Measurements from ENCODE around the gene SLC35F5.
"Not testable (repeated sequence)": the region's sequence is repeated elsewhere in the genome, so short reads cannot be mapped to it uniquely, and the experiment has no call there.

SLC35F5 gene

DNA sequence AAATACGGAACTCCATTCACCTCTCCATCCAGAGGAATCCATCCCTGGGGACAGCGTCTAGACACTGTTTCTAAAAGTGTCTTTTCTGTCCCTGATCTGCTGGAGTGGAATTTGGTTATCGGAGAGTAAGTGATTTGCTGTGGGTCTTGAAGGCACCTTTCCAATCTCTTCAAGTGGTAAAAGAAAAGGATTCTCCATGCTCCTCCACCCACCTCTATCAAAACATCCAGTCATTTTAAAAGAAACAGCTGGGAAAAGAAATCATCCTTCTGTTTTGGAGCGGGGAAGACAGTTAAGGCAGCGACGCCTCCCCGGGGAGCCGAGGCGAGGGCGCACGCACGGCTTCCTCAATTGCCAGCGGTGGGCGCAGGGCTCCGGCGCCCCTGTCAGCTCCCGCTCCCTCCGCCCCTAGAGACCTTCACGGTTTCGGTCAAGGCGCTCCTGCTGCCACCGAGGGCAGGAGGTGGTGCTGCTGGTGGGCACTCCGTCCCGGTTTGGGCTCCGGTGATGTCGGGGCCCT is 547 bp downstream of the SLC35F5 start:
- peak; percentile 3 to 21 for DNase-seq (ENCODE audit: low read depth in 1 of 2, low spot score in 1 of 2)

DNA sequence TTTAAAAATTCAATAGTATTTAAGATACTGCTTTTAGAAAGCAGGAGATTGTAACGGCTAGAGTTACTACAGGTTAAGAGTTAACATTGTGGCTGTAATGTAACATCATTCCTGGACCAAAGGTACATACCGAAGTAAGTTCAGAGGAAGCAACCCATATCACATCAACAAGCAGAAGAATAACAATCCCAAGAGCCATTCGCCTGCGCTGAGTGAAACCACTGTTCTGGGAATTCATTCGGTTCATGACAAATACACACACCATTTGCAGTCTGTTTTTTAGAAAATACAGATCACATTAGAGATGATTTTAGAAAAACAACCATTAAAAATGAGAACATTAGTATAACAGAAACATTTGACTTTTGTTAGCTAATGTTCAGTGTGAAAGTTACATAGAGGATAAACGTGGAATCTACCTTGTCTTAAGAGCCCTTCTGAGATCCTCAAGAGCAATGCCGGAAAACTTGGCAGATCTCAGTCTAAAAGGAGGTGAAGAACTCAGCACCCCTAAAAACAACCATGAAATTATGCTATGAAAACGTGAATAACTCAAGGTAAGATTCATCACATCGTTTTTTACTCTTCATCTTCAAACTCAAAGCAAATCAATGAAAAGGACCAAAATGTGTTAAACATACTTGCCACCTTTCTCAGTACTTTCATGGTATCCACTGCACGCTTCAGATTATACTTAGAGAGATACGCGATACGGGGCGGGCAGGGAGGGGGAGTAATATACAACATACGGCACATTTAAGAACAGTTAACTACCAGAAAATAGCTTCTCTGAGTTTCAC is 1.2 kb downstream of the SLC35F5 start:
- no peak for DNase-seq (ENCODE audit: low read depth in 1 of 2, low spot score in 1 of 2)

DNA sequence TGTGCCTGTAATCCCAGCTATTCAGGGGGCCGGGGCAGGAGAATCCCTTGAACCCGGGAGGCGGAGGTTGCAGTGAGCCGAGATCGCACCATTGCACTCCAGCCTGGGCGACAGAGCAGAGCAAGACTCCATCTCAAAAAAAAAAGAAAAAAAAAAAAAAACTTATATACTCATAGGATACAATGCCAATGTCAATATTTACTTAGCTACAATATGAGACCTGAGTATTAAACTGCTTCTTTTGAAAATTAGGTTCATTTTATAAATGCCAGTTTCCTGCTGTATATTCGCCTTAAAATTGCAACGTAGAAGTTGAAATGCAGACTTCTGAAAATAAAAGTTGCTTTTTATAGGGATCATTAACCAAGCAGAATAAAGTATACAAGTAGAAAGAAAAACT is 2.3 kb downstream of the SLC35F5 start:
- DNase-seq (ENCODE audit: low read depth in 1 of 2, low spot score in 1 of 2) = no peak

DNA sequence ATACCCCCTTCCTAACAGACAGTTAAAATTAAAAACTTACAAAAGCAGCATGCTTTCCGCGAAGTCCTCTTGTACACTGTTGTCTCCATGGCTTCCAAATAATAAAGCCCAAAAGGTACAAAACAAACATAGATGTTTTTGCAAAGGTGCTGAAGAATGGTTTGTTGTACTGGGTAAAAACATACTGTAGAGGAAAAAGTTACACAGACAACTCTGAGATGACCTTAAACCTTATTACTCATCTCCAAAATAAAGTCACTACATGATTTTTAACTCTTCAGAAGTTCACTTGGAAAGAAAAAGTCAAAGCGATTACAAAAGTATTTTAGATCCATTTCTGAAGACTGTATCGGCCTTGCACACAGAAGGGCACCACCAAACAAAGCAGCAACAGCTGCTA is 6.1 kb downstream of the SLC35F5 start:
- DNase-seq (ENCODE audit: low read depth in 1 of 2, low spot score in 1 of 2) = no peak

DNA sequence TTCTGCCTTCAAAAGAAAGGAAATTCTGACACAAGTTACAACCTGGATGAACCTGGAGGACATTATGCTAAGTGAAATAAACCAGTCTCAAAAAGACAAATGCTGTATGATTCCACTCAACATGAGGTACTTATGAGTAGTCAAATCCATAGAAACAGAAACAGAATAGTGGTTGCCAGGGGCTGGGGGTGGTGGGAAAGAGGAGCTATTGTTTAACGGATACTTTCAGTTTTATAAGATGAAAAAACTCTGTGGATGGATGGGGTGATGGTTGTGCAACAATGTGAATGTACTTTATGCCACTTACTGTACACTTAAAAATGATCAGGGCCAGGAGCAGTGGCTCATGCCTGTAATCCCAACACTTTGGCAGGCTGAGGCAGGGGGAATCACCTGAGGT is 15.4 kb downstream of the SLC35F5 start:
- no peak for DNase-seq (ENCODE audit: low read depth in 1 of 2, low spot score in 1 of 2)

DNA sequence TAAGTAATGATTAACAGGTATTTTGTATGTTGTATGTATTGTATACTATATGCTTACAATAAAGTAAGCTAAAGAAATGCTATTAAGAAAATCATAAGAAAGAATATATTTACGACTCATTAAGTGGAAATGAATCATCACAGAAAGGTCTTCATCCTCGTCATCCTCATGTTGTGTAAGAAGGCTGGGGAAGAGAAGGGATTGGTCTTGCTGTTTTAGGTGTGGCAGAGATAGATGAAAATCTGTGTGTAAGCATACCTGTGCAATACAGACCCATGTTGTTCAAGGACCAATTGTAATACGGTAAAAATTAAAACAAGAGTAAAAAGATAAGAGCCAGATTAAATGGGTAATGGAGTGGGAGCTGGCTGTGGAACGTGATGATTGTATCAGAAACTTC is 16.6 kb downstream of the SLC35F5 start:
- no peak for DNase-seq (ENCODE audit: low read depth in 1 of 2, low spot score in 1 of 2)

DNA sequence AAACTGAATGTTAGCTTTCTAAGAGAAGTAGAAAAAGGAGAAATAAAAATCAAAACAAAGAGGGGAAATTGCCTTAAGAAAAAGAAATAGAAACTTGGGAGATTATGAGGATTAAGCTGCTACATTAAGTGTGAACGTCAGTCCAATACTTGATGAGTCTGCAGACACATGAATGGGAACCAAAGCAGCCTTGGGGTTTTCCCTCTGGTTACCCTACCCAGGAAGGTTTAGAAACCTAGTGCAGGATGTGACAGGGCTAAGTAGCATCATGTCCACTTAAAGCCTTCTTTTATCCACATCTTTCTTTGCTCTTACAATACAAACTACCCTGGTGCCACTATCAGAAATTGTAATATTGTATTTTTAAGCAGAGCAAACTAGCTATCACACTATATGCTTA is 22.3 kb downstream of the SLC35F5 start:
- DNase-seq (ENCODE audit: low read depth in 1 of 2, low spot score in 1 of 2) = no peak

DNA sequence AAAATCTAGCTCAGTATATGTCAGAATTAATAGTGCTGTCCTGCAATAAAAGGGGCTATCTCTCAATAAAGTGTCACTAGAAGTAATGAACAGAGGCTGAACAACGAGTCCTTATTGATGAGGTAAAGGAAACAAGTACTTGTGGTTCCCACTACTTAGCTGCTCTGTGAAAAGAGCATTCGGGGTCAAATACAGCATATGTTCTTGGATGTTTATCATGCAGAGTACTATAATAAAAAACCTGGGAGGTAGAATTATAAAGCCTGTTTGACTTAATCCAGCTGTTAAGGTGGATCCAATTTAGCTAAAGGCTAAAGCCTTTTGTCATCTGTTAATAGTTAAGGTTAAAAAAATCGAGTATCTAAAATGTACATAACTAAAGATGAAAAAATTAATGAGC is 32.4 kb downstream of the SLC35F5 start:
- DNase-seq (ENCODE audit: low read depth in 1 of 2, low spot score in 1 of 2) = no peak

DNA sequence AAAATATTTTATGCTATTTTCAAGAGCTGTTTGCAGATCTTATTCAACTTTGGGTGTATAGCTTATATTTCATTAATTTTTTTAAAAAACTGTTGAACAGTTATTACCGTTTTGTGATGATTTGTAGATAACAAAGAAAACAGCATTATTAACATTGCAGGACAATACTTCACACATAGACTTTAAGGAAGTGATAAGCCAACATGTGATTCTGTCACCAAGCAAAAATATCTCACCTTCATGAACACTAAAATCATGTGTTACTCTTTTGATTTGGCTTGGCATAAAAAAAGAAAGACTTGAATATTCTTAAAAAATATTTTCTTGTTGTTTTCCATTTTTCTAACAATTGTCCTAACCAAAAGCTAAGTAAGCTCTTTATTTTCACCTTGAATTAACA is 33.0 kb downstream of the SLC35F5 start:
- DNase-seq (ENCODE audit: low read depth in 1 of 2, low spot score in 1 of 2) = no peak

DNA sequence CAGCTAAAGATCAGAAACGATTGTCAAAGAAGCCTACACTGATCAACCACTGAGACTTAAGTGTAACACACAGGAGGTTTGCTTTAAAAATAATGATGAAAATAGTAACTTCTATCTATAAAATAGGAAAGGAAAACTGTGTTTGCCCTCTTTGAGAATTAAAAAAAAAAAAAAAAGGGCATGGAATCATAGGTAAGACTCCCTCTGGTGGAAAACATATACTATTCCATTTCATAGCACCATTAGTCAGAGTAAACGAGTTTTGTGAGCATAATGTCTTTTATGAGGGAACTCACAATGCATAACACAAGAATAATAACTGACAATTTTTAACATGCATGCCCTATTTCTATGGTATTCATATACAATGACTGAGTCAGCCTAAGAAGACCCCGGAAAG is 36.3 kb downstream of the SLC35F5 start:
- DNase-seq (ENCODE audit: low read depth in 1 of 2, low spot score in 1 of 2) = no peak

DNA sequence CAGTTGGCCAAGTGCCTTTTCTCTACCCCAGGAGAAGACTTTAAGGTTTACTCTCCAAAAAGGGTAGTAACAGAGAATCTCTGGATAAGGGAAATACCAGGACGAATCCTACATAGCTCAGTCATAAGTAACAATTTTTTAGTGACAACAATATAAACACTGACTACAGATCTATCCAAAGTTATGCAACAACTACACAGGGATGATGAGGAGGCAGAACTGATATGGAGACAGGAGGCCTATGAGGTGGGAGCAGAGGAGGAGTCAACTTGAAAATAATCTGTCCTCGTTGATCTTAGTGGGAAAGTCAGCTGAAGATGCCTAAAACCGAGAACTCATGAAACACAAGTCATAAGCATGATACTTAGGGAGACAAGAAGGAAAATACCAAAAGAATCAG is 40.2 kb downstream of the SLC35F5 start:
- no peak for DNase-seq (ENCODE audit: low read depth in 1 of 2, low spot score in 1 of 2)

DNA sequence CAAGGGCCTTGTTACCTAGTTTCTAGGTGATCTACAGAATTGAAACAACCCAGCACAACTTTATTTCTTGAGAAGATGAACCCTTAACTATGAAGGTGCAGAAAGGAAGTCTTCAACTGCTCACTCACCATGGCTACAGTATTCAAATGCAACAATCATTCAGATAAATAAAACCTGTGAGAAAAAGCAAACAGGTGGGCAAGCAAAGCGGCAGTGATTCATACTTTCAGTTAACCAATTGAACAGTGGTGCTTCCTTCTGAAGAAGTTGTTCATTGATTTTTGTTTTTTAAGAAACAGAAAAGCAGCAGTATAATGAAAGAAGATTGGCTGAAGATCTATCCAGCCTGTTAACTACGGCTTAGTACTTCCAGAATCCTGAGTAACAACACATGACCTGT is 43.5 kb downstream of the SLC35F5 start:
- DNase-seq (ENCODE audit: low read depth in 1 of 2, low spot score in 1 of 2) = no peak

DNA sequence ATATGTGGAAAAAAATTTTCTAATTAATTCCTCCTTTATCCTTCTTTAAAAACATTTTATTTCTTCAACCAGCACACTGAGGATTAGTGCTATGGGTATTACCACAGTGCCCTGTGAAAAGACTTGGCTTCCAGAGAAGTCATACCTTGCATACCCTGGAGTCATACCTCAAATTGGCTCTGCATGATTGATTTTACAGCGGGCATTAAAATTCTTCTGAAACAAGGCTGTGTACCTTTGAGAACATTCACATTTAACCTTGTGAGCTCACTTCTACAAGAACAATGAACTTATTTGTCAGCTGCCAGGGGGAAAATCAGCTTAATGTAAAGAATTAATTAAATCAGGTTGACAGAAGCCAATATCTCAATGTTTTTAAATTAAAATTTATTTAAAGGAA is 44.6 kb downstream of the SLC35F5 start:
- no peak for DNase-seq (ENCODE audit: low read depth in 1 of 2, low spot score in 1 of 2)

DNA sequence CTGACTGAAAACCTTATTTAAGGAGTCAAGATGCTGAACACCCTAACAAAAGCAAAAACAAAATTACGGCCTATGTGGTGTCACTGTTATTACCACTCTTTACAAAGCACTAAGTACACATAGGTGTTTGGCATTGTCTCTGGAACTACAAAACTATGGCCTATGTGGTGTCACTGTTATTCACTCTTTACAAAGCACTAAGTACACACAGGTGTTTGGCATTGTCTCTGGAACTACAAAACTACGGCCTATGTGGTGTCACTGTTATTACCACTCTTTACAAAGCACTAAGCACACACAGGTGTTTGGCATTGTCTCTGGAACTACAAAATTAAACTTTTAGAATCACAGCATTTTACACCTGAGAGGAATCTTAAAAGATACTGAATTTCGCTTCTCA is 47.4 kb downstream of the SLC35F5 start:
- no peak for DNase-seq (ENCODE audit: low read depth in 1 of 2, low spot score in 1 of 2)

DNA sequence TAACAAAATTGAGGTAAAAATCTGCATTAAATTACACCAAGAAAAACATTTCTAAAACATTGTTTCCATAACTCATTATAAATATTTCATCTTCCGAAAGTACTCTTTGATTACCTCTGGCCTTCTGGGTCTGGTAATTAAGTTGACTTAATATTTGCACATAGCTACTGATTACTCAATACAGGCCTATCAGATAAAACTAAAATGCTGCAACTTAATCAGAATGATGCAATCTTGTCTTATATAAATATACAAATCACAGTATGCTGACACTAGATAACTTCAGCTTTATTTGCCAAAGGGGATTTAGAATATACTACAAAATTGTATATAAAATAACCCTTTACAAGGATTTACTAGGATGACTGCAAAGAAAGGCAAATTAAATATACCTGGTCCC is 49.3 kb downstream of the SLC35F5 start:
- no peak for DNase-seq (ENCODE audit: low read depth in 1 of 2, low spot score in 1 of 2)

DNA sequence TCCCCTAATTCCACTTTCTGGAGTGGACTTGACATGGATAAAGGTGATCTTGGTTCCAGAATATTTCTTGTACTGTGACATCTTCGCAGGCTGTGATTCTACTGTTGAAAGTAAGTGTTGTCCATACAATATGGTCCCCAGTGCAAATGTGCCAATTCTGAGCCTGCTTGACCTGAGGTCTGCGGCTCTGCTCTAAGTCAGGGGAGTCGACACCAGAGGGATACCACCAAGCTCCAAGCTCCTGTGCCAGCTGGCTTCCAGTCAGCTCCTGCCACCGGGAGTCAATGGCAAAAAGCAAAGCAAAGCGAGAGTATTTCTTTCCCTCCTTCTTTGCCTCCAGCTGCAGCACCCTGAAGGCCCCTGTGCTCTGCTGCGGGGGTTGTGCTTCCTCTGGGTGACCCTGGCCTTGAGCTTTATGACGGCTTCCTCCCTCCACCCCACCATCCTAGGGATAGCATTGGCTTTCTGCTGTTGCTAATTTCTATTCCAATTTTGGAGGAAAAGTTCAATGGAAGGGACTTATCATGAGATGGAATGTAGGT is 50.4 kb downstream of the SLC35F5 start:
- DNase-seq (ENCODE audit: low read depth in 1 of 2, low spot score in 1 of 2) = no peak

DNA sequence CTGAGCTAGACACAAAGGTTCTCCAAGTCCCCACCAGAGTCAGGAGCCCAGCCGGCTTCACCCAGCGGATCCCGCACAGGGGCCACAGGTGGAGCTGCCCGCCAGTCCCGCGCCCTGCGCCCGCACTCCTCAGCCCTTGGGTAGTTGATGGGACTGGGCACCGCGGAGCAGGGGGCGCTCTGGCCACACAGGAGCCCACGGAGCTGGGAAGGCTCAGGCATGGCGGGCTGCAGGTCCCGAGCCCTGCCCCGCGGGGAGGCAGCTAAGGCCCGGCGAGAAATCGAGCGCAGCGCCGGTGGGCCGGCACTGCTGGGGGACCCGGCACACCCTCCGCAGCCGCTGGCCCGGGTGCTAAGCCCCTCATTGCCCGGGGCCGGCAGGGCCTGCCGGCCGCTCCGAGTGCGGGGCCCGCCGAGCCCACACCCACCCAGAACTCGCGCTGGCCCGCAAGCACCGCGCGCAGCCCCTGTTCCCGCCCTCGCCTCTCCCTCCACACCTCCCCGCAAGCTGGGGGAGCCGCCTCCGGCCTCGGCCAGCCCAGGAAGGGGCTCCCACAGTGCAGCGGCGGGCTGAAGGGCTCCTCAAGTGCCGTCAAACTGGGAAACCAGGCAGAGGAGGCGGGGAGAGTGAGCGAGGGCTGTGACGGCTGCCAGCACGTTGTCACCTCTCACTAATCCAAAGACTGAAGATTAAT is 52.0 kb downstream of the SLC35F5 start:
- DNase-seq (ENCODE audit: low read depth in 1 of 2, low spot score in 1 of 2) = not testable (repeated sequence)

DNA sequence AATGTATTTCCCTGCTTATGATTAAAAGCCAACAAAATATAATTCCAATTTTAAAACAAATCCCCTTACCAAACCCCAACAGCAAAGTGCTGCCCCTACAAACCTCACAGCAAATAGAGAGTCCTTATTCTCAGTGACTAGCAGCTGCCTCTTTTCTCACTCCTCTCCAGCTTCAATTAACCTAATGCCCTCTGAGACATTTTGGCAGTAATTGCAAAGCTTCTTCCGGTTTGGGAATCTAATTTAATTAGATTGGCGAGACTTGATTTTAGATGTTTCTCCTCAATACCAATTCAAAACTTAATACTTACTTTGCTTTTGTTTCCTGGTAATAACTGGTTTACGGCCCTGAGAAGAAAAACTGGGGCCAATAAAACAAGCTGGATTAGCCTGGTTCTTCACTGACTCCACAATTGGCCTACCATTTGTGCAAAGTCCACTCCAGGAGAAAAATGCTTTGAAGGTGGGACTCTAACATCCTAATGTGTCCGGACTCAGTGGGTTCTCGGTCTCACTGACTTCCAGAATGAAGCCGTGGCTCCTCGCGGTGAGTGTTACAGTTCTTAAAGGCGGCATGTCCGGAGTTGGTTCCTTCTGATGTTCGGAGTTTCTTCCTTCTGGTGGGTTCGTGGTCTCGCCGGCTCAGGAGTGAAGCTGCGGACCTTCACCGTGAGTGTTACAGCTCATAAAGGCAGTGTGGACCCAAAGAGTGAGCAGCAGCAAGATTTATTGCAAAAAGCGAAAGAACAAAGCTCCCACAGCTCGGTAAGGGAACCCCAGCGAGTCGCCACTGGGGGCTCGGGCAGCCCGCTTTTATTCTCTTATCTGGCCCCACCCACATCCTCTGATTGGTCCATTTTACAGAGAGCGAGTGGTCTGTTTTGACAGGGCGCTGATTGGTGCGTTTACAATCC is 52.8 kb downstream of the SLC35F5 start:
- DNase-seq (ENCODE audit: low read depth in 1 of 2, low spot score in 1 of 2) = no peak

DNA sequence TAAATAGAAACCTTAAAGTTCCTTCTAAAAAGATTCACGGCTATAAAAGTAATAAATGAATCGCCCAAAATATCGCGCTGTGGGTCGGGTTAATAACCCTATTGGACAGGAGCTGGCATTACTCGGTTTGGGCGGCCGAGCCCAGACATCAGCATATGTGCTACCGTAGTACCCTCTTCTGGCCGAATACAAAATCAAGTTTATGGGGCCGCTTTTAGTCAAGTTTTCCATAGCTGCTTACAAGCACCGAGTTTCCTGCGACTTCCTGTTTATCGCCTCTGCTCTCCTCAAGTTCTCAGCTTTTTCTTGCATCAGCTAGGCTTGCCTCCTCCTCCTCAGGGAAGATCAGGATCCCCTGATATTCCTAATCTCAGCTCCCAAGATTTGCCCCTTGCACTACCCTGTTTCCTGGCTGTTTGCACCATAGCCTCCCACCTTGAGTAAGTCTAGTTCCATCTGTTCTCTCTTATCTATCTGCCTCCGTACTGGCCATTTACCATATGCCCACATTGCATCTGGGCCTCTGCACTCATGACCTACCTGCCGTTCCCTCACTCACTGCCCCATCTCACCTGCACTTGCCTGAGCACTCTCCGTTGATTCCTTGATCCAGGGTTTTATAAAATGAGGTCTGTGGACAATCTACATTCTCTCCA is 56.1 kb downstream of the SLC35F5 start:
- peak in 1 of 2 donors; percentile 21 for DNase-seq (ENCODE audit: low read depth in 1 of 2, low spot score in 1 of 2)

DNA sequence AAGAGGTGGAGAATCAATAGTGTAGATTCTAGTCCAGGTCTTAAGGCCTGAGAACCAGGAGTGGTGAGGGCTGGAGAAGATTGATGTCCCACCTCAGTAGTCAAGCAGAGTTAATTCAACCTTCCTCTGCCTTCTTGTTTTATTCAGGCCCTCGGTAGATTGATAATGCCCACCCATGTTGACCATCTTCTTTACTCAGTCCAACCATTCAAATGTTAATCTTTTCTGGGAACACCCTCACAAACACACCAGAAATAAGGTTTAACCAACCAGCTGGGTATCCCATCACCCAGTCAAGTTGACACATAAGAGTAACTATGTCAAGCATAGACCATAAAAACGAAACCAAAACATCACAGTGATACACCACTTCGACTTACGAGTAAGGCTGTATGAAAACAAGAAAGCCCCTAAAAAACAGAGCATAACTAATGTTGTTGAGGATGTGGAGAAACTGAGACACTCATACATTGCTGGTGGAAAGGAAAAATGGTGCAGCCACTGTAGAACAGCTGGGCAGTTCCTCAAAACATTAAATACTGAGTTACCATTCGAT is 57.5 kb downstream of the SLC35F5 start:
- DNase-seq (ENCODE audit: low read depth in 1 of 2, low spot score in 1 of 2) = no peak
